GM19468 (cell line): ENCODE data around the gene ZGPAT.

ENCODE experiments used
- ATAC-seq: cut with Tn5 transposase; IDR thresholded peaks from one replicate; pipeline ENCODE4 v1.9.1; 2021; ENCODE audit warnings: mild to moderate bottlenecking, moderate library complexity, moderate number of reproducible peaks; ENCODE audit not compliant: unreplicated experiment; ENCODE audit errors: extremely low read depth

The ZGPAT gene

GRCh38 chr20:63678071-63678470, 29.8 kb upstream of the ZGPAT start:
- ATAC-seq = no peak

DNA sequence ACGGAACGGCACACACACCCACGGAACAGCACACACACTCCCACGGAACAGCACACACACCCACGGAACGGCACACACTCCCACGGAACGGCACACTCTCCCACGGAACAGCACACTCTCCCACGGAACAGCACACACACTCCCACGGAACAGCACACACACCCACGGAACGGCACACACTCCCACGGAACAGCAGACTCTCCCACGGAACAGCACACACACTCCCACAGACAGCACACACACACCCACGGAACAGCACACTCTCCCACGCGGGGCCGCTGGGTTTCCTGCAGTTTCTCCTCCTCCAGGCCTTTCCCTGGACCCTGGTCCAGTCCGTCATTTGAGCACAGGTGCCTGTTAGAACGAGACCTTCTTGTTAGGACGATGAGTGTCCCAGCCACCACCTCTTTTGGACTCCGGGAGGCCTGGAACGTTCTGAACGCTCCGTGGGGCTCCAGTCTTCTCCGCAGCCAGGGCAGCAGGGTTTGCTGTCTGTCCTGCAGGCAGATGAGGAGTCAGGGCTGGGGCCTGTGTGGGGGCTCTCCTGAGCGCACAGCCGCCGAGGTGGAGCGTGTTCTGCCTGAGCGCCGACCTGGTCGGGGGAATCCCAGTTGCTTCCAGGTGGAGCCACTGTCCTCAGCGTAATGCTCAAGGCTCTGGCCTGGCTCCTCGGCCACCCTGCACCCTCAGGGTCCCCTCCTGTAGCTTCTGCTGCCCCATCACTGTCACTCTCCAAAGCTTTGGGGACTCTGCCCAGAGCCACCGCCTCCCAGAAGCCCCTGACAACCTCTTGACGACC, 29.0 kb upstream of the ZGPAT start:
- ATAC-seq = no peak

- no peak for ATAC-seq
Observed at GRCh38 chr20:63679799-63680305, 28.0 kb upstream of the ZGPAT start.

DNA sequence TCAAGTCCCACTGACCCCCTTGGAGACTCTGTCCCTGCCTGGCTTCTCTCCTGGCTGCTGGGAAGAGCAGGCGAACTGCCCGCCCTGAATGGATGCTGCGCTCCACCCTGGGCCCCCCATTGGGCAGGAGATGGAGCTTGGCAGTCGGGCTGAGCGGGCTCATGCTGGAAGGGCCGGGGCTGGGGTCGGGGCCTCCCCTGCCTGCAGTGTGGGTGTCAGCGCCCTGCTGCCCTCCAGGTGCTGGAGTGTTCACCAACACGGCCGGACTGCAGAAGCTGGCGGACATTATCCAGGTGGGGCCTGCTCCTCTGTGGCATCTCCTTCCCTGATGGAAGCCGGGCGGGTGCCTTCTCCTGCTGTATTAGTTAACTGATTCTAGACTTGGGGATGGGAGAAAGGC, 27.4 kb upstream of the ZGPAT start:
- ATAC-seq = no peak

GRCh38 chr20:63680857-63681608, 26.8 kb upstream of the ZGPAT start:
- no peak for ATAC-seq

DNA sequence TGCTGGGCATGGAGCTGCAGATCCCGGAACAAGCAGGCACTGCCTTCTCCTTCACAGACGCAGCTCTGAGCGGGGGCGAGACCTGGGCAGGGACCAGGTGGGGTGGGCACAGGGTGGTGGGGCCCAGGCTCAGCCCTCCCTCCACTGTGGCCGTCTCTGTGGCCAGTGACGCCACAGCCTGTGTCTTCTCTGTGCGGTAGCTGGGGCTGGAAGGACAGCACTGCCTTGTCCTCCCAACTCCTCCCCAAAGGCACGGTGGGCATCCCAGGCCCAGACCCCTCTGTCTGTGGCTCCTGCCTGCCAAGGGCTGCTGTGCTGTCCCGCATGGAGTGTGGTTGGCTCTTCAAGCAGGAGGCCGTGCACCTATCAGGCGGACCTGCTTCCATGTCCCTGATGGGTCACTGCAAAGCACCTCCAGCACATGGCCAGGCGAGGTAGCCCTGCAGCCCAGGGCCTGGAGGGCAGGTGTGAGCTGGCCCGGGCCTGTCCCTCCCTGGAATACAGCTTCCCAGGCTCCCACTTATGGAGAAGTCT, 26.2 kb upstream of the ZGPAT start:
- ATAC-seq = no peak

DNA sequence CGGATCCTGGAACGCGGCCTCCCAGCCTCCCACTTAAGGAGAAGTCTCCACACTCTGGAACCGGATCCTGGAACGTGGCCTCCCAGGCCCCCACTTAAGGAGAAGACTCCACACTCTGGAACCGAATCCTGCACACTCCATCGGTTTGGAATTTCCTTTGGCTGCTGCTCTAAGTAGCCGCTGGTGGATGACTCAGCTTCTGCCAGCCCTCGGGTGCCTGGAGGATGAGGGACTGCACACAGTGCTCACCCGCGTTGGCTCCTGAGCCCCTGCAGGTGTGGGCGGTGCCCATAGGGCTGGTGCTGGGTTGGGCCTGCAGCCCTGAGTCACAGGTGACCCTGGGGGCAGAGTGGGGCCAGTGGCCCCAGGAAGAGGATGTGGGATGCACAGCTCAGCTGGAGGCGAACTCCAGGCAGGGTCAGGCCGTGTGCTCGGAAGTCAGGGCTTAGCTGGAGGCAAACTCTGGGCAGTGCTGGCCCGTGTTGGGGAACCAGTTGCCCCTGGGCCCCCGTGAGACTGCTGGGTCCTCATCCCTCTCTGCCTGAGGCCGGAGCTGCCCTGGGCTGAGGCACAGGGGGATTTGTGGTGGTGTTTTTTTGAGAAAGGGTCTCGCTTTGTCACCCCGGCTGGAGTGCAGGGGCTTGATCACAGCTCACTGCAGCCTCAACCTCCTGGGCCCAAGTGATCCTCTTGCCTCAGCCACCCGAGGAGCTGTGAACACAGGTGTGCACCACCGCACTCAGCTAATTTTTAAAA, 25.3 kb upstream of the ZGPAT start:
- ATAC-seq = no peak

DNA sequence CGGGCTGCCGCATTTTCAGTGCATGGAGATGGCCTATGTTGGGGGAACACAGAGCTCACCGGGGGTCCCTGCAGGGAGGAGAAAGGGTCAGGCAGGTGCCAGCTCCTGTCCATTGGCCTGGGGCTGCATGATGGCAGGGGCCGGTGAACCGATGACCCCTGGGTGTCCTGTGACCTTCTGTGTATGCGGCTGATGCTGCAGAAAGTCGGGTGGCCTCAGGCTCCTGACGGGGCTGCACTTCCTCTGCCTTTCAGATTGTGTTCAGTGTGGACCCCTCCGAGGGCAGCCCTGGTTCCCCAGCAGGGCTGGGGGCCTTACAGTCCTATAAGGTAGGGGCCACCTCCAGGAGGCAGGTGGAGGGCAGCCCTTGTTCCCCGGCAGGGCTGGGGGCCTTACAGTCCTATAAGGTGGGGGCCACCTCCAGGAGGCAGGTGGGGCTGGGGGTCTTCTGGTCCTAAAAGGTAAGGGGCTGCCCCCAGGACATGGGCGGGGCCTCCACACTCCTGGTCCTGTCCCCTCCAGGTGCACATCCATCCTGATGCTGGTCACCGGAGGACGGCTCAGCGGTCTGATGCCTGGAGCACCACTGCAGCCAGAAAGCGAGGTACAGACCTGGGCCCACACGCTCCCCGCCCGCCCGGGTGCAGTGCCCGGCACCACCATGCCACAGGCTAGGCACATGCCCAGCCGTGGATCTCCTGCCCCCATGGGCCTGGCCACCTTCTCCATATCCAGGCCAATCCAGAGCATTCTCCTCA, 22.4 kb upstream of the ZGPAT start:
- ATAC-seq = no peak

GRCh38 chr20:63686094-63686491, 21.7 kb upstream of the ZGPAT start:
- ATAC-seq = no peak

DNA sequence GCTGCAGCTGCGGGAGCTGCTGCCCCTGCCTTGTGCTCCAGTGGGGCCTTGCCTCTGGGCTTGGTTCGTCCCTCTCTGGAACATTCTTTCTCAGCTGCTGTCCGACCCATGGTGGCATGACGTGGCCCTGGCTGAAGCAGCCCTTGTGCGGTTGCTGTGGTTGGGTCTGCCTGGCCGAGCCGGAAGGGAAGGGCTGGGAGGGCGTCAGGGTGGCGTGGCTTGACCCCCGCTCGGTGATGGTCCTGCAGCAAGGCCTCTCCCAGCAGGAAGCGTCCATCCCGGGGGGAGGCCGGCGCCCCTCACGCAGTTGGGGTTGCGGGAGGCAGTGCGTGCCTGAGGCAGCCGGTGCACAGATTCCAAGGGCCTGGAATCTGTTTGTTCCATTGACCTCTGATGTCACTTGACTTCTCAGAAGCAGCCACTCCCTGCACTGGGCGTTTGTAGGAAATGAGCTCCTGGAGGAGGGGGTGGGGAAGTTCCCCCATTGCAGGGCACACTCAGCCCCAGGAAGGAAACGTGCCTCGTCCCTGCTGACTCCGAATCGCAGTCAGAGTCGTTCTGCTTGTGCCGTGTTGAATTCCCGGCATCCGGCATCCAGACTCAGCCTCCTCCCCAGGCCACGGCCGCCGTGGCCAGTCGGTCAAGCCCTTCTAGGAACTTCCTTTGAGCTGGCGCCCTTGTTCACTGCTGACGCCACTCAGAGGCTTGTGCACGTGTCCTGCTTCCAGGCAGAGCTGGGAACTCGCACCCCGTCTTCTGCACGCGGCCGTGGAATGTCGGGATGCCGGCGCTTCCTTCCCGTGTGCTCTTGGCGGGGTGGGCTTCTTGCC, 21.1 kb upstream of the ZGPAT start:
- no peak for ATAC-seq

DNA sequence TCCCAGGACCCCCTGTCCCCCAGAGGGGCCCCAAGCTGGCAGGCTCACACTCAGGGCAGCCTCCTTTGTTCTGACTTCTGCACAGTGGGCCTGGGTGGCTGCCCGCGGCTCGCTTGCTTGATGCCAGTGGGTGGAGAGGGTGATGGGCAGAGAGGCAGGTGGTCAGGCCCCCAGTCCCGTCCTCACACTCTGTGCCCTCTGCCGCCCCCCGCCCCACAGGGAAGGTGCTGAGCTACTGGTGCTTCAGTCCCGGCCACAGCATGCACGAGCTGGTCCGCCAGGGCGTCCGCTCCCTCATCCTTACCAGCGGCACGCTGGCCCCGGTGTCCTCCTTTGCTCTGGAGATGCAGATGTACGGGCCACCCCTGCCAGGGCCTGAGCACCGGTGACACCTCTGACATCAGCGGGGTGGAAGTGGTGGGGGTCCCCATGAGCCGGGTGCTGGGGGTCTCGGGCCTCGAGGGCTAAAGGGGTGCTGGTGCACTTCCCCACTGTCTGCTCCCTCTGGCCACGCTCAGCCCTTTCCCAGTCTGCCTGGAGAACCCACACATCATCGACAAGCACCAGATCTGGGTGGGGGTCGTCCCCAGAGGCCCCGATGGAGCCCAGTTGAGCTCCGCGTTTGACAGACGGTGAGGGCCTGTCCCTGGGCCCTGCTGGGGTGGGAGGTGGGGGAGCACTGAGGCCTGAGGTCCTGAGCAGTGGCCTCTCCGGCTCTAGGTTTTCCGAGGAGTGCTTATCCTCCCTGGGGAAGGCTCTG, 20.2 kb upstream of the ZGPAT start:
- no peak for ATAC-seq

GRCh38 chr20:63688228-63689045, 19.4 kb upstream of the ZGPAT start:
- no peak for ATAC-seq

GRCh38 chr20:63689046-63690002, 18.5 kb upstream of the ZGPAT start:
- ATAC-seq = no peak

GRCh38 chr20:63690003-63690897, 17.6 kb upstream of the ZGPAT start:
- ATAC-seq = no peak
